K562 (cell line): ENCODE measurements around the gene NVL. TPM values are rescaled to one million over a fixed set of nuclear protein-coding genes. Genes with fewer than 3 reads are reported as not detected.
A peak's percentile ranks its signal among the peaks of the same experiment; 100 is the strongest.

ENCODE experiments used
- DDX20 ChIP-seq: fragments of 450-650 bp; IDR thresholded peaks from 2 replicates; pipeline ENCODE4 v1.6.1; 2016; ENCODE audit warnings: missing genetic modification characterization, low read depth, mild to moderate bottlenecking, missing compliant biosample characterization, moderate library complexity
- MEF2D ChIP-seq: conservative IDR thresholded peaks from 2 replicates; pipeline ENCODE4 v1.6.1; 2016; ENCODE audit warnings: low read depth, missing genetic modification characterization, missing compliant biosample characterization
- TARDBP ChIP-seq: fragments of 450-650 bp; IDR thresholded peaks from 2 replicates; pipeline ENCODE4 v1.6.1; 2016
- U2AF2 ChIP-seq: fragments of 200-400 bp; formaldehyde crosslinking; optimal IDR thresholded peaks from 2 replicates; pipeline ENCODE3; 2017; ENCODE audit warnings: low read depth, mild to moderate bottlenecking, low read length
- polyA plus RNA-seq, 8 experiments: library from polyadenylated mRNA; depleted of rRNA in 4 of 8; stranded (reverse) in 5 of 8; unstranded in 3 of 8; fragments of >200 nt; fragmentation: Nextera tagmentation in 2 of 8; fragmentation: Illumina TruSeq in 1 of 8; extraction: Ambion mirVana in 2 of 8; extraction: Trizol in 1 of 8; gene quantifications; 2 replicates each; pipeline versions ENCODE4 v1.2.1 to v1.2.3, GENCODE V29; 2011 to 2014; ENCODE audit warnings: inconsistent platforms in 1 of 8, missing spikeins in 1 of 8
- total RNA-seq, 7 experiments: library from RNA; depleted of rRNA in 6 of 7; stranded (reverse); fragments of >200 nt in 6 of 7; fragmentation: Illumina TruSeq in 2 of 7; extraction: Trizol in 2 of 7; gene quantifications; 2 replicates each; pipeline versions ENCODE4 v1.2.1 to v1.2.3, GENCODE V29; 2011 to 2021; ENCODE audit warnings: low replicate concordance in 1 of 7
- TF ChIP-seq, protein P1 (sequence below): fragments of 250-450 bp; sonication (Bioruptor Pico); IDR thresholded peaks from 2 replicates; pipeline ENCODE4 v1.5.0; 2021
- TF ChIP-seq, protein P2 (sequence below): fragments of 450-650 bp; IDR thresholded peaks from 2 replicates; pipeline ENCODE4 v1.6.1; 2016; ENCODE audit warnings: missing biosample characterization, missing genetic modification characterization
- TF ChIP-seq, protein P3 (sequence below): fragments of 250-450 bp; sonication (Bioruptor Pico); IDR thresholded peaks from 2 replicates; pipeline ENCODE4 v1.5.0; 2021; ENCODE audit warnings: mild to moderate bottlenecking, borderline replicate concordance
- TF ChIP-seq, protein P4 (sequence below): sonication (generic); formaldehyde crosslinking; IDR thresholded peaks from 2 replicates; pipeline ENCODE4 v1.8.0; 2022; ENCODE audit warnings: mild to moderate bottlenecking, missing genetic modification reagents
- TF ChIP-seq, protein P5 (sequence below): fragments of 450-650 bp; IDR thresholded peaks from 2 replicates; pipeline ENCODE4 v1.6.1; 2016; ENCODE audit warnings: mild to moderate bottlenecking
- TF ChIP-seq, protein P6 (sequence below): sonication (generic); formaldehyde crosslinking; IDR thresholded peaks from 2 replicates; pipeline ENCODE4 v1.4.0; 2020; ENCODE audit warnings: mild to moderate bottlenecking, missing genetic modification reagents

The NVL gene
- total and polyA plus RNA-seq, 9 of the 15 experiments (the other 6 are each of a cell fraction or from before 2014, with no cell fraction given): 32.5 to 86.6 (median 62.9) TPM

DNA sequence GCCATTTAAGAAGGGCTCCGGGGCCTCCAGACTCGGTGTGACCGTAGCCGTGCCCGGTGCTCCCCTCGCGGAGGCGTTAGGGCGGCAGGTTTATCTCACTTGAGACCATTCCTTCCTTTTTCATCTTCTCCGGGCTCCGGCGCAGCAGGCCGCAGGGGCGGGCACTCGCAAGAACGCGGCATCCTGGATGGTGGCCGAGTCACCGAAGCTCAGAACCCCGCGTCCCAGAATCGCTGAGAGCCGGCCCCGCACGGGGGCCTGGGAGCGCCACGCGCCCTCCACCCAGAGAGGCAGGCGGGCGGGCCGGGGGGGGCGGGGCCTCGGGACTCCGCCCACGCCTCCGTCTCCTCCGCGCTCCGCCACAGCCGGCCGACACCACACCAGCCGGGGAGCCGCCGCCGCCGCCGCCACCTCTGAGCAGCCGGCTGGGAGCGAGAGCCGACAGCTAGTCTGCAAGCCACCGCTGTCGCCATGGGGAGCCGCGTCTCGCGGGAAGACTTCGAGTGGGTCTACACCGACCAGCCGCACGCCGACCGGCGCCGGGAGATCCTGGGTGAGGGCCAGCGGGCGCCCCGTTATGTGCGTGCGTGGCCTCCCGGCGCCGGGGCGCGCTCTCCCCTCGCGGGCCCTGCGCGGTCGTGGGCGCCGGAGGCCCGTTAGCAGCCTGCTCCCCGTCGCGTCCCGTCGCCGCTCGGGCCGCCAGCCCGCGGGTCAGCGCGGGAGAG, 146.9 kb downstream of the NVL start, which contains the start of gene DEGS1 (continued):
- TF ChIP-seq, protein P1, sequence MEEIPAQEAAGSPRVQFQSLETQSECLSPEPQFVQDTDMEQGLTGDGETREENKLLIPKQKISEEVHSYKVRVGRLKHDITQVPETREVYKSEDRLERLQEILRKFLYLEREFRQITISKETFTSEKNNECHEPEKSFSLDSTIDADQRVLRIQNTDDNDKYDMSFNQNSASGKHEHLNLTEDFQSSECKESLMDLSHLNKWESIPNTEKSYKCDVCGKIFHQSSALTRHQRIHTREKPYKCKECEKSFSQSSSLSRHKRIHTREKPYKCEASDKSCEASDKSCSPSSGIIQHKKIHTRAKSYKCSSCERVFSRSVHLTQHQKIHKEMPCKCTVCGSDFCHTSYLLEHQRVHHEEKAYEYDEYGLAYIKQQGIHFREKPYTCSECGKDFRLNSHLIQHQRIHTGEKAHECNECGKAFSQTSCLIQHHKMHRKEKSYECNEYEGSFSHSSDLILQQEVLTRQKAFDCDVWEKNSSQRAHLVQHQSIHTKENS (CRISPR knock-in tag): no peak
- TF ChIP-seq, protein P2, sequence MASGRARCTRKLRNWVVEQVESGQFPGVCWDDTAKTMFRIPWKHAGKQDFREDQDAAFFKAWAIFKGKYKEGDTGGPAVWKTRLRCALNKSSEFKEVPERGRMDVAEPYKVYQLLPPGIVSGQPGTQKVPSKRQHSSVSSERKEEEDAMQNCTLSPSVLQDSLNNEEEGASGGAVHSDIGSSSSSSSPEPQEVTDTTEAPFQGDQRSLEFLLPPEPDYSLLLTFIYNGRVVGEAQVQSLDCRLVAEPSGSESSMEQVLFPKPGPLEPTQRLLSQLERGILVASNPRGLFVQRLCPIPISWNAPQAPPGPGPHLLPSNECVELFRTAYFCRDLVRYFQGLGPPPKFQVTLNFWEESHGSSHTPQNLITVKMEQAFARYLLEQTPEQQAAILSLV: no peak
- no peak for TF ChIP-seq DDX20 (tag)
- TF ChIP-seq, protein P3, sequence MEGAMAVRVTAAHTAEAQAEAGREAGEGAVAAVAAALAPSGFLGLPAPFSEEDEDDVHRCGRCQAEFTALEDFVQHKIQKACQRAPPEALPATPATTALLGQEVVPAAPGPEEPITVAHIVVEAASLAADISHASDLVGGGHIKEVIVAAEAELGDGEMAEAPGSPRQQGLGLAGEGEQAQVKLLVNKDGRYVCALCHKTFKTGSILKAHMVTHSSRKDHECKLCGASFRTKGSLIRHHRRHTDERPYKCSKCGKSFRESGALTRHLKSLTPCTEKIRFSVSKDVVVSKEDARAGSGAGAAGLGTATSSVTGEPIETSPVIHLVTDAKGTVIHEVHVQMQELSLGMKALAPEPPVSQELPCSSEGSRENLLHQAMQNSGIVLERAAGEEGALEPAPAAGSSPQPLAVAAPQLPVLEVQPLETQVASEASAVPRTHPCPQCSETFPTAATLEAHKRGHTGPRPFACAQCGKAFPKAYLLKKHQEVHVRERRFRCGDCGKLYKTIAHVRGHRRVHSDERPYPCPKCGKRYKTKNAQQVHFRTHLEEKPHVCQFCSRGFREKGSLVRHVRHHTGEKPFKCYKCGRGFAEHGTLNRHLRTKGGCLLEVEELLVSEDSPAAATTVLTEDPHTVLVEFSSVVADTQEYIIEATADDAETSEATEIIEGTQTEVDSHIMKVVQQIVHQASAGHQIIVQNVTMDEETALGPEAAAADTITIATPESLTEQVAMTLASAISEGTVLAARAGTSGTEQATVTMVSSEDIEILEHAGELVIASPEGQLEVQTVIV: no peak
- no peak for TF ChIP-seq MEF2D (tag)
- TF ChIP-seq, protein P4, sequence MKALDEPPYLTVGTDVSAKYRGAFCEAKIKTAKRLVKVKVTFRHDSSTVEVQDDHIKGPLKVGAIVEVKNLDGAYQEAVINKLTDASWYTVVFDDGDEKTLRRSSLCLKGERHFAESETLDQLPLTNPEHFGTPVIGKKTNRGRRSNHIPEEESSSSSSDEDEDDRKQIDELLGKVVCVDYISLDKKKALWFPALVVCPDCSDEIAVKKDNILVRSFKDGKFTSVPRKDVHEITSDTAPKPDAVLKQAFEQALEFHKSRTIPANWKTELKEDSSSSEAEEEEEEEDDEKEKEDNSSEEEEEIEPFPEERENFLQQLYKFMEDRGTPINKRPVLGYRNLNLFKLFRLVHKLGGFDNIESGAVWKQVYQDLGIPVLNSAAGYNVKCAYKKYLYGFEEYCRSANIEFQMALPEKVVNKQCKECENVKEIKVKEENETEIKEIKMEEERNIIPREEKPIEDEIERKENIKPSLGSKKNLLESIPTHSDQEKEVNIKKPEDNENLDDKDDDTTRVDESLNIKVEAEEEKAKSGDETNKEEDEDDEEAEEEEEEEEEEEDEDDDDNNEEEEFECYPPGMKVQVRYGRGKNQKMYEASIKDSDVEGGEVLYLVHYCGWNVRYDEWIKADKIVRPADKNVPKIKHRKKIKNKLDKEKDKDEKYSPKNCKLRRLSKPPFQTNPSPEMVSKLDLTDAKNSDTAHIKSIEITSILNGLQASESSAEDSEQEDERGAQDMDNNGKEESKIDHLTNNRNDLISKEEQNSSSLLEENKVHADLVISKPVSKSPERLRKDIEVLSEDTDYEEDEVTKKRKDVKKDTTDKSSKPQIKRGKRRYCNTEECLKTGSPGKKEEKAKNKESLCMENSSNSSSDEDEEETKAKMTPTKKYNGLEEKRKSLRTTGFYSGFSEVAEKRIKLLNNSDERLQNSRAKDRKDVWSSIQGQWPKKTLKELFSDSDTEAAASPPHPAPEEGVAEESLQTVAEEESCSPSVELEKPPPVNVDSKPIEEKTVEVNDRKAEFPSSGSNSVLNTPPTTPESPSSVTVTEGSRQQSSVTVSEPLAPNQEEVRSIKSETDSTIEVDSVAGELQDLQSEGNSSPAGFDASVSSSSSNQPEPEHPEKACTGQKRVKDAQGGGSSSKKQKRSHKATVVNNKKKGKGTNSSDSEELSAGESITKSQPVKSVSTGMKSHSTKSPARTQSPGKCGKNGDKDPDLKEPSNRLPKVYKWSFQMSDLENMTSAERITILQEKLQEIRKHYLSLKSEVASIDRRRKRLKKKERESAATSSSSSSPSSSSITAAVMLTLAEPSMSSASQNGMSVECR: peak; percentile 89
- TF ChIP-seq, protein P5, sequence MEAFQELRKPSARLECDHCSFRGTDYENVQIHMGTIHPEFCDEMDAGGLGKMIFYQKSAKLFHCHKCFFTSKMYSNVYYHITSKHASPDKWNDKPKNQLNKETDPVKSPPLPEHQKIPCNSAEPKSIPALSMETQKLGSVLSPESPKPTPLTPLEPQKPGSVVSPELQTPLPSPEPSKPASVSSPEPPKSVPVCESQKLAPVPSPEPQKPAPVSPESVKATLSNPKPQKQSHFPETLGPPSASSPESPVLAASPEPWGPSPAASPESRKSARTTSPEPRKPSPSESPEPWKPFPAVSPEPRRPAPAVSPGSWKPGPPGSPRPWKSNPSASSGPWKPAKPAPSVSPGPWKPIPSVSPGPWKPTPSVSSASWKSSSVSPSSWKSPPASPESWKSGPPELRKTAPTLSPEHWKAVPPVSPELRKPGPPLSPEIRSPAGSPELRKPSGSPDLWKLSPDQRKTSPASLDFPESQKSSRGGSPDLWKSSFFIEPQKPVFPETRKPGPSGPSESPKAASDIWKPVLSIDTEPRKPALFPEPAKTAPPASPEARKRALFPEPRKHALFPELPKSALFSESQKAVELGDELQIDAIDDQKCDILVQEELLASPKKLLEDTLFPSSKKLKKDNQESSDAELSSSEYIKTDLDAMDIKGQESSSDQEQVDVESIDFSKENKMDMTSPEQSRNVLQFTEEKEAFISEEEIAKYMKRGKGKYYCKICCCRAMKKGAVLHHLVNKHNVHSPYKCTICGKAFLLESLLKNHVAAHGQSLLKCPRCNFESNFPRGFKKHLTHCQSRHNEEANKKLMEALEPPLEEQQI: no peak
- peak; percentile 77 for TF ChIP-seq TARDBP
- TF ChIP-seq U2AF2: no peak
- TF ChIP-seq, protein P6, sequence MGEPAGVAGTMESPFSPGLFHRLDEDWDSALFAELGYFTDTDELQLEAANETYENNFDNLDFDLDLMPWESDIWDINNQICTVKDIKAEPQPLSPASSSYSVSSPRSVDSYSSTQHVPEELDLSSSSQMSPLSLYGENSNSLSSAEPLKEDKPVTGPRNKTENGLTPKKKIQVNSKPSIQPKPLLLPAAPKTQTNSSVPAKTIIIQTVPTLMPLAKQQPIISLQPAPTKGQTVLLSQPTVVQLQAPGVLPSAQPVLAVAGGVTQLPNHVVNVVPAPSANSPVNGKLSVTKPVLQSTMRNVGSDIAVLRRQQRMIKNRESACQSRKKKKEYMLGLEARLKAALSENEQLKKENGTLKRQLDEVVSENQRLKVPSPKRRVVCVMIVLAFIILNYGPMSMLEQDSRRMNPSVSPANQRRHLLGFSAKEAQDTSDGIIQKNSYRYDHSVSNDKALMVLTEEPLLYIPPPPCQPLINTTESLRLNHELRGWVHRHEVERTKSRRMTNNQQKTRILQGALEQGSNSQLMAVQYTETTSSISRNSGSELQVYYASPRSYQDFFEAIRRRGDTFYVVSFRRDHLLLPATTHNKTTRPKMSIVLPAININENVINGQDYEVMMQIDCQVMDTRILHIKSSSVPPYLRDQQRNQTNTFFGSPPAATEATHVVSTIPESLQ (CRISPR knock-in tag): no peak; the same call in 1 of the 2 replicates
